ENCODE measurements around the gene NACC1. TPM values are rescaled to one million over a fixed set of nuclear protein-coding genes. Genes with fewer than 3 reads are reported as not detected.

NACC1 gene
- 31.9 and 47.0 TPM in 2 replicates for total RNA-seq (ENCODE audit: low replicate concordance)

GRCh38 chr19:13117772-13118423 is at the start of gene NACC1:
NACC1 (plus strand) TSS chr19:13118264; CDS start chr19:13135208, 16,944 bp downstream.

GRCh38 chr19:13102666-13103580 is 15.1 kb upstream of the NACC1 start, which contains the start of gene LYL1:
LYL1 (minus strand) TSS chr19:13102858; CDS start chr19:13101171, 1,687 bp downstream.

GRCh38 chr19:13116282-13117175 is 1.5 kb upstream of the NACC1 start, which contains the start of gene TRMT1:
TRMT1 (minus strand) TSS chr19:13116740; CDS start chr19:13116399, 341 bp downstream.

GRCh38 chr19:13150187-13150930 is 32.3 kb downstream of the NACC1 start, which contains the start of the genes IER2 and STX10:
IER2 (plus strand) TSS chr19:13150411; CDS start chr19:13153187, 2,776 bp downstream.
STX10 (minus strand) TSS chr19:13150375; CDS start chr19:13150173, 202 bp downstream.

Other genes starting within 250 kb of the NACC1 start
- gene DNASE2, start 236.8 kb upstream of the NACC1 start, total RNA-seq (ENCODE audit: low replicate concordance): 25.7 and 31.3 TPM in 2 replicates
- gene KLF1, start 231.1 kb upstream of the NACC1 start, total RNA-seq (ENCODE audit: low replicate concordance): 0.12 TPM in 1 of 2 replicates, not detected in the other
- 13.3 and 19.8 TPM in 2 replicates for gene GCDH, start 227.1 kb upstream of the NACC1 start, total RNA-seq (ENCODE audit: low replicate concordance)
- gene SYCE2, start 199.0 kb upstream of the NACC1 start, total RNA-seq (ENCODE audit: low replicate concordance): 0.08 TPM in 1 of 2 replicates, not detected in the other
- 38.4 and 44.9 TPM in 2 replicates for gene FARSA, start 184.6 kb upstream of the NACC1 start, total RNA-seq (ENCODE audit: low replicate concordance)
- 1,958 and 2,935 TPM in 2 replicates for gene CALR, start 179.7 kb upstream of the NACC1 start, total RNA-seq (ENCODE audit: low replicate concordance)
- gene RAD23A, start 172.4 kb upstream of the NACC1 start, total RNA-seq (ENCODE audit: low replicate concordance): 53.6 and 59.7 TPM in 2 replicates
- gene GADD45GIP1, start 161.0 kb upstream of the NACC1 start, total RNA-seq (ENCODE audit: low replicate concordance): 21.4 and 38.0 TPM in 2 replicates
- gene DAND5, start 148.7 kb upstream of the NACC1 start, total RNA-seq (ENCODE audit: low replicate concordance): 0.08 TPM in 1 of 2 replicates, not detected in the other
- 42.4 and 45.6 TPM in 2 replicates for gene NFIX, start 122.8 kb upstream of the NACC1 start, total RNA-seq (ENCODE audit: low replicate concordance)
- gene LYL1, start 15.4 kb upstream of the NACC1 start, total RNA-seq (ENCODE audit: low replicate concordance): 8.6 TPM in 1 of 2 replicates, not detected in the other
- gene TRMT1, start 1.5 kb upstream of the NACC1 start, total RNA-seq (ENCODE audit: low replicate concordance): 26.3 and 41.8 TPM in 2 replicates
- 88.3 and 90.8 TPM in 2 replicates for gene STX10, start 32.1 kb downstream of the NACC1 start, total RNA-seq (ENCODE audit: low replicate concordance)
- 7.1 and 20.1 TPM in 2 replicates for gene IER2, start 32.1 kb downstream of the NACC1 start, total RNA-seq (ENCODE audit: low replicate concordance)

Measured in smooth muscle cell of the coronary artery (primary cell).